ENCODE data around the gene CLDN16. TPM values are rescaled to one million over a fixed set of nuclear protein-coding genes. Genes with fewer than 3 reads are reported as not detected.

The CLDN16 gene
- total and polyA plus RNA-seq, 8 donors = 0.10 to 0.29 TPM; not detected in 6

DNA sequence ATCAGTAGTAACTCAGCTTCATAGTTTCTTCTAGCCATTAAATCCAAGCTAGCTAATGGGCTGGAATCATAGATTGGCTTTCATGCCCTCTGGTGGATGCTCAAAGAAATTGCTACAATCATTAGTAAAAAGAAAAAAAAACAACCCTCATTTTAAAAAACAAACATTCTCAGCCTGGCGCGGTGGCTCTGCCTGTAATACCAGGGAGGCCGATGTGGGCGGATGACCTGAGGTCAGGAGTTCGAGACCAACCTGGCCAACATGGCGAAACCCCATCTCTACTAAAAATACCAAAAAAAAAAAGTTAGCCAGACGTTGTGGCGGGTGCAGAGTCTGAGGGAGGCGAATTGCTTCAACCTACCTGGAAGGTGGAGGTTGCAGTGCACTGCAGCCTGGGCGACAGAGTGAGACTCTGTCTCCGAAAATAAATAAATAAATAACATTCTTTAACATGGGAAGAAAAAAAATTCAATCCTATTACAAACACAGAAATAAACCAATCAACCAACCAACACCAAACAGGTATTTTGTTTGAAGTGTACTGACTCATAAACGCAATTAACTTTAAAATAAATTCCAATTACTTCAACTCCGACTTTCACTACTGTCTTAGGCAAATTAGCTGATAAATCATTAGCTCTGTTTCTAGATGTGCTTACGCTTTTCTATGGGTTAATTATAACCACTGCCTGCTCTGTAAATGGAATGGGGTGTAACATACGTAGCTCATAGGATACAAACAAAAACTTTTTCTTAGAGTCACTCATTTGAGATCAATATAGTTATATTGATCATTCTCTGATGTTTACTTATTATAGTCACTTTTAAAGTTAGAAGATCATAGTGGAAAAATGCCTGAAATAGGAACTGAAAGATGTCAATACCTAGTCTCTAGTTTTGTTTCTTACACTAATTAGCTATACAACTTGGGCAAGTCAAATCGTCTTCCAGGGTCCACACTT, 36.8 kb downstream of the CLDN16 start:
- Histone ChIP-seq H3K4me3 (no peak overlapping the region), H3K36me3 (no peaks in the 10 kb centered on the region), H3K27me3 (no peaks in the 10 kb centered on the region)

DNA sequence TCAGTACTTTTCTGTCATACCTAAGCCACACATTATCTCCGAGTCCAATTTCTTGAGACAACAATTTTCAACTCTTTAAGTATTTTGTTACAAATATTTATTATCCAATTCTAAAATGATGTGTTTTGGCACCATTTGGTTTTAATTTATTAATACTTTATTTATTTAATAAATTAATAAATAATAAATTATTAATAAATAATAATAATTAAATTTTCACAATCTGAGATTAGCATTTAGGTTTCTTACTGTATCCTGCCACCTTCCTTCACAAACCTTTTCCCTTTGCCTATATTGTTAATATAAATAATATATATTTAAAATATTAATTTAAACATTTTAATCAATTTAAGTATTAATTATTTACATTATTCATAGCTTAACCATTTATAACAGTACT, 37.9 kb downstream of the CLDN16 start:
- 88 to 94% (median 91%) methylated on average over 1 of the region's 1 CpG for WGBS, 5 donors
- no peak for DNase-seq
- intact Hi-C loops (cut with DNase I; ENCODE audit: low total_unique reads) = no loop called here

More for the DNA sequence above, 36.8 kb downstream of the CLDN16 start:
- TF ChIP-seq, protein P1, sequence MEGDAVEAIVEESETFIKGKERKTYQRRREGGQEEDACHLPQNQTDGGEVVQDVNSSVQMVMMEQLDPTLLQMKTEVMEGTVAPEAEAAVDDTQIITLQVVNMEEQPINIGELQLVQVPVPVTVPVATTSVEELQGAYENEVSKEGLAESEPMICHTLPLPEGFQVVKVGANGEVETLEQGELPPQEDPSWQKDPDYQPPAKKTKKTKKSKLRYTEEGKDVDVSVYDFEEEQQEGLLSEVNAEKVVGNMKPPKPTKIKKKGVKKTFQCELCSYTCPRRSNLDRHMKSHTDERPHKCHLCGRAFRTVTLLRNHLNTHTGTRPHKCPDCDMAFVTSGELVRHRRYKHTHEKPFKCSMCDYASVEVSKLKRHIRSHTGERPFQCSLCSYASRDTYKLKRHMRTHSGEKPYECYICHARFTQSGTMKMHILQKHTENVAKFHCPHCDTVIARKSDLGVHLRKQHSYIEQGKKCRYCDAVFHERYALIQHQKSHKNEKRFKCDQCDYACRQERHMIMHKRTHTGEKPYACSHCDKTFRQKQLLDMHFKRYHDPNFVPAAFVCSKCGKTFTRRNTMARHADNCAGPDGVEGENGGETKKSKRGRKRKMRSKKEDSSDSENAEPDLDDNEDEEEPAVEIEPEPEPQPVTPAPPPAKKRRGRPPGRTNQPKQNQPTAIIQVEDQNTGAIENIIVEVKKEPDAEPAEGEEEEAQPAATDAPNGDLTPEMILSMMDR (IDR thresholded peaks at IDR 0.05) = peak in 5 of 7 experiments; percentile 27 to 67 (median 58)
- TF ChIP-seq EP300 (IDR thresholded peaks at IDR 0.05) = no peak
- H3K4me1 ChIP-seq = peaks cover 0 to 4% (median 0%) of the 10 kb centered on the region in 4 donors
- intact Hi-C loops (cut with DNase I; ENCODE audit: low total_unique reads) = no loop called here
- no peaks in the 10 kb centered on the region for H3K9me3 ChIP-seq
- 18 to 32% (median 23%) methylated on average over 16 of the region's 16 CpGs for WGBS, 5 donors
- no peak overlapping the region for H3K27ac ChIP-seq
- peak; percentile 33 to 81 for DNase-seq

DNA sequence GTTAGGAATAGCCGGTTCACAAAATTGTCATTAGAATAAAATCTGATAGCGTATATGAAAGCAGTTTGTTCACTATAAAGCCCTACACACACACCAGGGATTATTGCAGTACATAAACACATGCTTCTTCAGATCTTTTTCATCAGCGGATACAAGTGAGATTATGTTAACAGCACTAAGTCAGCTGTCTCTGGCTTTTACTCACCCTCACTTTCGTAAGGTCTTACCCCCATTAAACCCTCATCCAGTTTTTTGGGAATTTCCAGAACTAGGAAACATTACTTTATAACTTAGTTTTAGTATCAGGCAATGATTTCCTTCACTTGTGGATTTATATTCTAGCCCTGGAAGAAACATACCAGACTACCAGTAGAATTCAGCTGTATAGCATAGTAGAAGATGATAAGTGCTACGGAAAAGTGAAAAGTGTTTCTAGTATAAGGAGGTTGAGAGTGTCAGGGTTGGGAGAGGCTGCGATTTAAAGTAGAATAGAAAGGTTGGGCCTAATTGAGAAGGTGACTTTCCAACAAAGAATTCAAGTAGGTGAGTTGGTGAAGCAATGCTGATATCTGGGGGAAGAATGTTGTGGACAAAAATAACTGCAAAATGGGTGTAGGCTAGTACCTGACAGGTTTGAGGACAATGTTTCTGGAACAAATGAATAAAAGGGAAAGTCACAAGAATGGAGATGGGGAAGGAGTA, 39.0 kb downstream of the CLDN16 start:
- 65 to 84% (median 80%) methylated on average over 6 of the region's 6 CpGs for WGBS, 5 donors
- Histone ChIP-seq H3K27me3 (no peaks in the 10 kb centered on the region), H3K36me3 (no peaks in the 10 kb centered on the region), H3K4me1 (peaks cover 0 to 4% (median 0%) of the 10 kb centered on the region in 4 donors), H3K9me3 (no peaks in the 10 kb centered on the region), H3K4me3 (no peak overlapping the region), H3K27ac (no peak overlapping the region)
- TF ChIP-seq POLR2AphosphoS5 (IDR thresholded peaks at IDR 0.05) (no peak), EP300 (IDR thresholded peaks at IDR 0.05) (no peak), POLR2A (IDR thresholded peaks at IDR 0.05) (no peak)
- TF ChIP-seq, protein P1 (IDR thresholded peaks at IDR 0.05) = no peak
- DNase-seq = no peak
- intact Hi-C loops (cut with DNase I; ENCODE audit: low total_unique reads) = no loop called here

More for the DNA sequence above, 37.9 kb downstream of the CLDN16 start:
- Histone ChIP-seq H3K9me3 (no peaks in the 10 kb centered on the region), H3K36me3 (no peaks in the 10 kb centered on the region), H3K27ac (no peak overlapping the region), H3K4me3 (no peak overlapping the region), H3K4me1 (peaks cover 0 to 4% (median 0%) of the 10 kb centered on the region in 4 donors), H3K27me3 (no peaks in the 10 kb centered on the region)
- TF ChIP-seq POLR2AphosphoS5 (IDR thresholded peaks at IDR 0.05) (no peak), POLR2A (IDR thresholded peaks at IDR 0.05) (no peak), EP300 (IDR thresholded peaks at IDR 0.05) (no peak)
- TF ChIP-seq, protein P1 (IDR thresholded peaks at IDR 0.05) = no peak

DNA sequence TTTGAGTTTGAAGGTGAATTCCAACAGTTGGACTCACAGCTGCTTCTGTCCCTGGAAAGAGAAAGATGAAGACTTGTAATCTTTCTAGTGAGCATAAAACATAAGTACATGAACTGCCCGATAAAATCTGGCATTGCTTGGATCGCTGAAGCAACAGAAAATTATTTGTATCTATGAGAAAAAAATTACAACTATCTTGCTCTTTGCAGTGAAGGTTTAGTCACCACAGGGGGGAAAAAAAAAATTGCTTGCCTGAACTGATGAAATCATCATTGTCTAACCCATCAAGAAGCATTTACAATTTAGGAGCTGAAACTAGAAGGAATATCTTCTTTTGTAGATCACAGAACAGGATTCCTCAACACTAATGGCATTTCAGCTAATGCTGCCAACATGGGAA, 41.7 kb downstream of the CLDN16 start:
- Histone ChIP-seq H3K4me3 (no peak overlapping the region), H3K27ac (no peak overlapping the region), H3K36me3 (no peaks in the 10 kb centered on the region), H3K9me3 (no peaks in the 10 kb centered on the region), H3K27me3 (no peaks in the 10 kb centered on the region), H3K4me1 (peaks cover 0 to under 1% (median 0%) of the 10 kb centered on the region in 4 donors)
- 83 to 97% (median 92%) methylated on average over 2 of the region's 2 CpGs for WGBS, 5 donors
- intact Hi-C loops (cut with DNase I; ENCODE audit: low total_unique reads) = no loop called here
- no peak for DNase-seq
- TF ChIP-seq EP300 (IDR thresholded peaks at IDR 0.05) = no peak
- no peak for TF ChIP-seq POLR2AphosphoS5 (IDR thresholded peaks at IDR 0.05)
- TF ChIP-seq, protein P1 (IDR thresholded peaks at IDR 0.05) = no peak
- no peak for TF ChIP-seq POLR2A (IDR thresholded peaks at IDR 0.05)

Measured in stomach (tissue), 9 donors.